ENCODE measurements around the gene RPS3A. TPM values are rescaled to one million over a fixed set of nuclear protein-coding genes. Genes with fewer than 3 reads are reported as not detected.
"Not testable (repeated sequence)": the region's sequence is repeated elsewhere in the genome, so short reads cannot be mapped to it uniquely, and the experiment has no call there.

The RPS3A gene
- 1,451 TPM for total RNA-seq

GRCh38 chr4:151099229-151099975, at the start of gene RPS3A:
RPS3A (plus strand) TSS chr4:151099628; CDS start chr4:151099653, 25 bp downstream.
- intact Hi-C loops (cut with DNase I) = no loop called here
- DNase-seq (ENCODE audit: low spot score) (peak; percentile 98), ATAC-seq (peak; percentile 99)

DNA sequence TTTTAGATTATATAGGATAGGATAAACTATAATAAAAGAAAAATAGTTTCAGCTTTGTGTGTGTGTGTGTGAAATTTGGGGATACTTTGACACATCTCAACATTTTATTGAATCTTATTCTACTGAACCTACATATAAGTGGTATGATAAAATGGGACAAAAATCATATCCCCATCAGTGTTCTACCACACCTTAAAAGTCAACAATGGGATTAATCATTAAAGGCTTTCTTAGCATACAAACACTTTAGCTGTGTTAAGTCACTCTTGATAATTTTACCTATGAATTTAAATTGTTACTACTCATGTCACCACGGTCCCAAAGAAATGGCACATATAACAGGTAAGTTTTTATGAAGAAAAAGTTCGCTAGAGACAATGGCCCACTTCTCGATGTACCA, 46.6 kb upstream of the RPS3A start:
- ATAC-seq (no peak), DNase-seq (ENCODE audit: low spot score) (no peak)
- intact Hi-C loops (cut with DNase I) = no loop called here

DNA sequence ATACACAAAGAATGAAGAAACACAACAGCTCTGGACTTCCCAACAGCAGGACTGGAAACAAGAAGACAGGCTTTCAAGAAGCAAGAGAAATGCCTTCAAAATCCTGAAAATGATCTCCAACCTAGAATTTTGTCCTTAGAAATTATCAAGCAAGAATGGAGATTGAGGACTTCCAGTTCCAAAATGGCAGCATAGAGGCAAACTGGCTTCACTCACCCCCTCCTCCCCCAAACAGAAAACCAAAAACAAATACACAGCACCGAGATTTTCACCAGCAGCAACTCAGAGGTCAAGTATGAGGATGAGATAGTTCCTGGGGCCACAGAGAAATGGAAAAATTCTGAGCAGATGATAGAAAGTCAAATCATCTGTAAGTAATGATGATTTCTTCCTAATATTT, 43.9 kb upstream of the RPS3A start:
- intact Hi-C loops (cut with DNase I) = no loop called here
- ATAC-seq (no peak), DNase-seq (ENCODE audit: low spot score) (no peak)

DNA sequence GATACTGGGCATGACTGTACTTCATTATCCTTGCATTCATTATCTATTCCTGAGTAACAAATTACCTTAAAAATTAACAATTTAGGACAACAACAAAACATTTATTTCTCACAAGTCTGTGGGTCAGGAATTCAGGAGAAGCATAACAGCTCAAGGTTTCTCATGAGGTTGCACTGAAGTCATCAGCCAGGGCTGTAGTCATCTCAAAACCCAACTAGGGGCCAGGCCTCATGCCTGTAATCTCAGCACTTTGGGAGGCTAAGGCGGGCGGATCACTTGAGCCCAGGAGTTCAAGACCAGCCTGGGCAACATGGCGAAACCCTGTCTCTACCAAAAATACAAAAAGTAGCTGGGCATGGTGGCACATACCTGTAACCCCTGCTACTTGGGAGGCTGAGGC, 36.3 kb upstream of the RPS3A start:
- DNase-seq (ENCODE audit: low spot score); ATAC-seq; intact Hi-C loops (cut with DNase I): not testable (repeated sequence)

GRCh38 chr4:151067316-151067970, 32.0 kb upstream of the RPS3A start:
- DNase-seq (ENCODE audit: low spot score) (no peak), ATAC-seq (no peak)
- intact Hi-C loops (cut with DNase I) = no loop called here

- intact Hi-C loops (cut with DNase I) = no loop called here
- DNase-seq (ENCODE audit: low spot score) = no peak
Observed at GRCh38 chr4:151074416-151074916, 25.0 kb upstream of the RPS3A start.

GRCh38 chr4:151077978-151078377, 21.4 kb upstream of the RPS3A start:
- intact Hi-C loops (cut with DNase I); DNase-seq (ENCODE audit: low spot score); ATAC-seq: not testable (repeated sequence)

More at GRCh38 chr4:151074416-151074916, 25.0 kb upstream of the RPS3A start:
- ATAC-seq = no peak

DNA sequence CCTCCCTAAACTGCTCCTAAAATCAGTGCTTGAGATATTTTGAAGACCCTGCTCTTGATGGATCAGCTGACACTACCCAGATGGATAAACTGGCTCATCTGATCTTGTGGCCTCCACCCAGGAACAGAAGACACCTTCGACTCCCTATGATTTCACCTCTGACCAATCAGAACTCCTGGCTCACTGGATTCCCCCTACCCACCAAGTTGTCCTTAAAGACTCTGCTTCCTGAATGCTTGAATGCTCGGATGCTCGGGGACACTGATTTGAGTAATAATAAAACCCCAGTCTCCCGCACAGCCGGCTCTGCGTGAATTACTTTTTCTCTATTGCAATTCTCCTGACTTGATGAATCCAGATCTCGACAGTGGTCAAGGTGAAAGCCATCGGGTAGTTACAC, 12.0 kb upstream of the RPS3A start:
- intact Hi-C loops (cut with DNase I) = no loop called here
- DNase-seq (ENCODE audit: low spot score) (no peak), ATAC-seq (no peak)

DNA sequence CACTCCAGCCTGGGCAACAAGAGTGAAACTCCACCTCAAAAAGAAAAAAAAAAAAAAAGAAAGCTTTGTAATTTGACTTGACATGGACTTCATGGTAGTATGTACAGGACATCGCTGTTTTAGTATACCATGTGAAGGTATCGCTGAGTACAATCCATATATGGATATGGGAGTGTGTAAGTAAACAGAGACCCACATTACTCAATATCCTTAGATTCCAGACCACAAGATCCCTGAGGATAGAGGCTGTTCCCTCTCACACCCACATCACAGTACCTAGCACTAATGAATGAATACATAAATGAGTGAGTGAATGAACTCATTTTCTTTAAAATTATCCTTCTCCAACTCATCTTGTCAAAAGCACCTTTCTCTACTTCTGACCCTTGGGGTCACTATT, 8.4 kb upstream of the RPS3A start:
- ATAC-seq (no peak), DNase-seq (ENCODE audit: low spot score) (no peak)
- intact Hi-C loops (cut with DNase I) = no loop called here

- ATAC-seq (no peak), DNase-seq (ENCODE audit: low spot score) (no peak)
- intact Hi-C loops (cut with DNase I) = no loop called here
Observed at GRCh38 chr4:151092488-151092887, 6.9 kb upstream of the RPS3A start.

DNA sequence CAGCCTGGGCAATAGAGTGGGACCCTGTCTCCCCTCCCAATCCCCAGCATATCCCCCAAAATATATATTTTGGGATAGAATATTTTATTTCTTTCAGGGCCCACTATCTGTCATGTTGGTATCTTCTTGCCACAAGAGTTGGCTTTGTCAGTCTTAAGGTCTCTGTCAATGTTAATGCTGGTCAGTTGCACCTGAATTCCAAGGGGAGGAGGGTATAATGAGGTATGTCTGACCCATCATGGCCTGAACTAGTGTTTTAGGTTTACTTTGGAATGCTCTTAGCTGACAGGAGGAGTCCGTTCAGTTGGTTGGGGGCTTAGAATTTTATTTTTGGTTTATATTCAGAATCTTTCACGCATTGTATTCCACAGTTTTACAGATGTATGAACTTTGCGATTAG, 6.2 kb upstream of the RPS3A start:
- intact Hi-C loops (cut with DNase I) = no loop called here
- no peak for DNase-seq (ENCODE audit: low spot score)
- no peak for ATAC-seq

DNA sequence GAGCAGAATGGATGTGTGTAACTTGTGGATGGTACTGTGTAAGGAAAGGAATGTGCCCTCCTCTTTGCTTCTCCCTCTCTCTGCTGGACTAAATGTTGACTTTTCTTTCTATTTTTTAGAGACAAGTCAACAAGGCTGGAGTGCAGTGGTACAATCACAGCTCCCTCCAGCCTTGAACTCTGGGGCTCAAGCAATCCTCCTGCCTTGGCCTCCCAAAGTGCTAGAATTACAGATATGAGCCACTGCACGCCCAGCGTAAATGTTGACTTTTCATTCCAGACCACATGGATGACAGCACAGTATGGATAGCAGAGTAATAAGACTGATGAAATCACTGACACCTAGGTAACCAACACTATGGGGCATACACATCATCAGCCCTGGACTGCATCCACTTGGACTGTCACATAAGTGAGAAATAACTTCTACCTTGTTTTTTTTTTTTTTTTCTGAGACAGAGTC, 5.1 kb upstream of the RPS3A start:
- no peak for DNase-seq (ENCODE audit: low spot score)
- ATAC-seq = no peak
- intact Hi-C loops (cut with DNase I) = no loop called here

DNA sequence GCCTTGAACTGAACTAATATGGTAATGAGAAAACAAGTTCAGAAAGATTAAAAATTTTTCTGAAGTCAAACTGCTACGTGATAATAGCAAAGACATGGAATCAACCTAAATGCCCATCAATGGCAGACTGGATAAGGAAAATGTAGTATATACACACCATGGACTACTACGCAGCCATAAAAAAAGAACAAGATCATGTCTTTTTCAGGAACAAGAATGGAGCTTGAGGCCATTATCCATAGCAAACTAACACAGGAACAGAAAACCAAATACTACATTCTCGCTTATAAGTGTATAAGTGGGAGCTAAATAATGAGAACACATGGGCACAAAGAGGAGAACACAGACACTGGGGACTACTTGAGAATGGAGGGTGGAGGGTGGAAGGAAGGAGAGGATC, 4.3 kb upstream of the RPS3A start:
- DNase-seq (ENCODE audit: low spot score) (no peak), ATAC-seq (no peak)
- intact Hi-C loops (cut with DNase I) = no loop called here

DNA sequence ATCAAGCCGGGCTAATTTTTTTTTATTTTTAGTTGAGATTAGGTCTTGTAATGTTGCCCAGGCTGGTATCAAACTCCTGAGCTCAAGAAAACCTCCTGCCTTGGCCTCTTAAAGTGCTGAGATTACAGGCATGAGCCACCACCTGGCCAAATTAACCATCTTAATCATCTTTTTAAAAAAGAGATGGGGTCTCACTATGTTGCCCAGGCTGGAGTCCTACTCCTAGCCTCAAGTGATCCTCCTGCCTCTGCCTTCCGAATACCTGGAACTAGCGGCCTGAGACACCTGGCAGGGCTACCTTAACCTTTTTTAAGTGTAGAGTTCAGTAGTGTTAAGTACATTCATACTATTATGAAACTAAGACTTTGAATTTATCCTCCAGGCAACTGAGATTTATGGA, 1.7 kb upstream of the RPS3A start:
- intact Hi-C loops (cut with DNase I) = no loop called here
- no peak for ATAC-seq

DNA sequence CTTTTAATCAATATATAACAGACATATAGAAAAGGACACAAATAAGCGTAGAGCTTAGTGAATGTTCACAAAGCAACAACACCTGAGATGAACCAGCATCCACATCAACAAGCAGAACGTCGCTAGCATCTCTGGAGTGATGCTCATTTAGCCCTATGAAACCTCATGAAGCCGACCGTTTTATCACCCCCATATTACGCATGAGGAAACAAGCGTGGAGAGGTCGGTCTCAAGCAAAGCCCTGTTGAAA, 524 bp upstream of the RPS3A start:
- intact Hi-C loops (cut with DNase I) = no loop called here
- ATAC-seq (peak; percentile 19), DNase-seq (ENCODE audit: low spot score) (no peak)

More for the DNA sequence above, 1.7 kb upstream of the RPS3A start:
- no peak for DNase-seq (ENCODE audit: low spot score)

DNA sequence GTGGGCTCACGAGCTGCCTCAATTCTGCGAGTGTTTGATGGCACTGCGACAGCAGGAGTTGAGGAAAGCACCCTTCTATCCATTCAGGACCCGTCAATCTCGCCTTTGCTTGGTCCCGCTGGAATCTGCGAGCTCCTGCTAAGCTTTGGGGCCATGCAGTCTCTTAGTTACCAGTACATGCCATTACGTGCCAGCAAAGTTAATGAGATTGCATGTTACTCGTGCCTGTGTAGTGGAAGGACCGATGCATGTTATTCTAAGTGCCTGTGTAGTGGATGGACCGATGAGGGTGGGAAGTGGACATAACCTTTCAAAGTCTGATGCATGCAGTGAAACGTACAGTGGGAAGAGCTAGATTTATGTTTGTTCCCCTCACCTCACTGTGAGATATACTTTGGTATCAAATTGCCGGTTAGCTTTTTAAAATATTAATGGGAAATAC, 569 bp downstream of the RPS3A start:
- no peak for DNase-seq (ENCODE audit: low spot score)
- ATAC-seq = peak; percentile 31
- intact Hi-C loops (cut with DNase I) = no loop called here

DNA sequence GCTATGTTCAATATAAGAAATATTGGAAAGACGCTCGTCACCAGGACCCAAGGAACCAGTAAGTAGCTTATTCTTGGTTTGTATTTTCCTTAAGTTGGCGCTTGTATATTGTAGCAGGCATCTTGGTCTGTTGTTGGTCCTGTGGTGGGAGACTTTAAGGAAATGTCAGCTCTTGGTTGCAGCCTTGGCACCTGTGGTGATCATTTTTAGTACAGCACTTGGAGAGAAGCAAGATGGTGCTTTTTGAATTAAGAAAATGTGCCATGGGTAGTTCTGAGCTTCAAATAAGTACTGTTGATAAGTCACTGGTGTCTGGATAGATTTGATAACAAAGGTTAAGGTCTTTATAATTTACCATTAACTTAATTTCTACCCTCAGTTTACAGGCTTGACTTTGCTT, 1.1 kb downstream of the RPS3A start:
- intact Hi-C loops (cut with DNase I) = no loop called here
- DNase-seq (ENCODE audit: low spot score) (no peak), ATAC-seq (no peak)

GRCh38 chr4:151103758-151104157, 4.3 kb downstream of the RPS3A start:
- intact Hi-C loops (cut with DNase I) = no loop called here
- DNase-seq (ENCODE audit: low spot score) = no peak
- no peak for ATAC-seq

DNA sequence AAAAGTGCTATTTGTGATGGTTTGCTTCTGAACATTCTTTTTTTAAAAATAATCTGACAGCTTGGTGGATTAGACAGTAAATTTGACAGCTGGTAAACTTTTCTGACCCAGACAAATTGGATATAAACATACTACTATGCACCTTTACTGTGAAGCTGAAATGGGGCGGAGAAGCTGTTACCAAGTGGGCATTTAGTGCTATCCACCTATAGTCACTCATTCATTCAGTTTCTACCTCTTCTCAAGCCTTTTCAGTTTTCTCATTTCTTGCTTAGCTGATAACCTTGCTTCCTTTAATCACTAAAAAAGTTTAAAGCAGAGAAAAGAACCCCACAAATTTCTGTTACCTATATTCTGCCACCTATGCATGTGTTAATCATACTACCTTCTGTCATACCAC, 5.2 kb downstream of the RPS3A start:
- intact Hi-C loops (cut with DNase I) = no loop called here
- DNase-seq (ENCODE audit: low spot score) (no peak), ATAC-seq (no peak)

GRCh38 chr4:151105454-151106032, 6.1 kb downstream of the RPS3A start:
- peak; percentile 33 for ATAC-seq
- no peak for DNase-seq (ENCODE audit: low spot score)
- intact Hi-C loops (cut with DNase I) = no loop called here

All from sciatic nerve (tissue), 2 donors.